GM12801 (cell line): Measurements from ENCODE around the gene TRIM3.

ENCODE experiments used
- CTCF ChIP-seq: IDR thresholded peaks from one replicate; pipeline ENCODE4 v1.5.1; 2011; ENCODE audit warnings: control low read depth; ENCODE audit not compliant: insufficient read length; ENCODE audit errors: extremely low read depth

The TRIM3 gene

GRCh38 chr11:6433998-6434660 lies 39.6 kb downstream of the TRIM3 start:
- no peak for TF ChIP-seq CTCF

DNA sequence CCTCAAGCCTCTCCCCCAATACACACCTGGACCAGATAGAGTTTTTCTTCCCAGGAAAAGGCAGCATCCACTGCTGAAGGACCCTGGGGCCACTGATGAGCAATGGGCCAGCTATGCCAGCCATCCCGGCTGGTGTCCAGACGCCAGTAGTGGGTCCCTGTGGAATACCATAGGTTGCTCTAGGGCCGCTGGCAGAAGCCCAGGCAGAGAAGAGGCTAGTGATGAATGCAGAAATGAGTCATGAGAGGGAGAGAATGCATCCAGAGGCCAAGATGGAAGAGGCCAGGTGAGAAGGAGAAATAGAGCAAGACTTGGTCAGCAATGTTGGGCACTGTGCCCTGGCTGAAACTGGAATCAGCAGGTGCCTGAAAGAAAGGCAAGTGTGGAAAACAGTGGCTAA lies 41.9 kb downstream of the TRIM3 start:
- TF ChIP-seq CTCF, result no peak

DNA sequence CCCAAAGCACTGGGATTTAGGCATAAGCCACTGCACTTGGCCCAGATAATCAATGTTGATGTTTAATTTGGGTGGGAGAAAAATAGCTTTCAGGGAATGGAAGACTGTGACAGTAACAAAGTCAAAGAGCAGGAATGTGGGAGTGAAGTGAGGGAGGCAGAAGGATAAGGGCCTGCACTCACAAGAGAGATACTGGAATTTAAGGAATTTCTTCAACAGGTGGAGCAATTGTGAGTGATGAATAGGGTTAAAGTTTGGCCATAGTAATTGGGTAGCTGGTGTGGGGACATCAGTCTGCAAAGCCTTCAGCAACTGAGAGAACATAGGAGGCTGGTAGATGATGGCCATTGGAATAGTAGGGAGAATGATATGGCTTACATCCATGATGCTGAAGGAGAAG lies 46.2 kb downstream of the TRIM3 start:
- TF ChIP-seq CTCF, result no peak

DNA sequence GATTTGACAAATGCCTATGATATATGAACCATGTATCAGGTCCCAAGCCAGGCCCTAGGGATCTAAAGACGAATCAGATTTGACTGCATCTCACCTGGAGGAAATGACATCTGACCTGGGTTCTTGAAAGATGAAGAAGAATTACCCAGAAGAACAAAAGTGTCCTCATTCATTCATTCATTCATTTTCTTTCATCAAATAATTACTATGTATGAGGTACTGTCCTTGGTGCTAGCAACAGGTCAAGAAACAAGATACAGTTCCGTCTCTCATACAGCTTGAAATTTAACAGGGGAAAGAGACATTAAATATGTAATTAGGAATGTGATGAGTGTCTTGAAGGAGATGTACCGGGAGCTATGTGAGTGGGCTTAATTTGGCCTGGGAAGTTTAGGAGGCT lies 53.1 kb downstream of the TRIM3 start:
- TF ChIP-seq CTCF, result no peak

DNA sequence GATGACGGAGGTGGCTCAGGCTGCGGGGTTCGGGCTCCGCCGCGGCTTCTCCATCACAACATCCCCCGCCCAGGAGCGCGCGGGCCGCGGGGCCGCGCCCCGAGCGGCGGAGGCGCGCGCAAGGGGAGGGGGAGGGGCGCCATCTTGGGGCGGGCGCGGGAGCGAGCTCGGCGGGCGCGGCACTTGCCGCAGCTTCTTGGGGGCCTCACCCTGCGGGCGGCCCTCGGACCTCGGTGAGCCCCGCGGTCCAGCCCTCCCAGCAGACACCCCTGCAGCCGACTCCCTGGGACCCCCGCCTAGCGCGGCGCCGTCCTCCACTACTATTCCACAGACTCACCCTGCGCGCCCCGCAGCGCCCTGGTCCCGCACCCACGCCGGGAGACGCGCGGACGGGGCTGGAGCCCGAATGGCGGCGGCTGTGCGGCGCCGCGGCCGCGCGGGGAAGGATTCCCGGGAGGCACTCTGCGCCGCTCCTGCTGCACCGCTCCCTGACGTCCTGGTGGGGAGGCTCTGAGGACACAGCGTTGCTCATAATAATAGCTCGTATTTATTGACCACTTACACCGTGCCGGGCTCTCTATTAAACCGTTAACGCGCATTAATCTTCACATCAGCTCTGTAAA lies 54.6 kb downstream of the TRIM3 start, which contains the start of gene APBB1:
Gene APBB1, minus strand, starts transcription at position 86 of the 623 bp plus-strand sequence. CDS start 7,747 bp downstream, outside the sequence.
- TF ChIP-seq CTCF, result no peak

- TF ChIP-seq CTCF, result no peak
Measured at GRCh38 chr11:6418557-6419008, 55.2 kb downstream of the TRIM3 start.

DNA sequence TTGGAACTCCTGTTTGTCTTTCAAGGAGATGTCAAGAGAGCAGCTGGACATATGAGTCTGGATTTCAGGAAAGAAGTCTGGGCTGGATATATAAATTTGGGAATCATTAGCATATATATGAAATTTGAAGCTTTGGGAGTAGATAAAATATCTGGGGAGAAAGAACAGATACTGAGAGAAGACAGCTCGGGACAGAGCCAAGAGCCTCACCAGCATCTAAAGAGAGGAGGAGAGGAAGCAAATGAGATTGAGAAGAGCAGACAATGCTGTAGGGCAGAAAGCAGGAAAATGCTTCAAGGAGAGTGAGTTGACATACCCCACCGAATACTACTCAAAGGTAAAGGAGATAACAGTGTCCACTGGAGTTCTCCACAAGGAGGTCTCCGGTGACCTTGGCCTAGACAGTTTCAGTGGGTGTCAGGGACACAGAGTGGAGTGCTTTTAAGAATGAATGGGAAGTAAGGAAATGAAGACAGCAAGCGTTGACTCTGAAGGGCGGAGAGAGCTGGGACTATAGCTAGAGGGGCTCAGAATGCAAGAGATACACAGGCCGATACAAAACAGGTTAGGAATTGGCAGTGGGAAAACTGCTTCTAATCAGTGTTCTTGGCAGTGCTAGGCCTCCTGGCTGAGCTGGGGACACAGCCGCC lies 55.7 kb downstream of the TRIM3 start:
- no peak for TF ChIP-seq CTCF
